ENCODE results near the gene CDH11. TPM values are rescaled to one million over a fixed set of nuclear protein-coding genes. Genes with fewer than 3 reads are reported as not detected.

CDH11 gene
- total and polyA plus RNA-seq, 2 of the 4 experiments (the other 2 are of a cell fraction): 266 to 601 TPM

GRCh38 chr16:64957246-64957645 is 164.6 kb downstream of the CDH11 start:
- CTCF ChIA-PET: no interaction called here
- Histone ChIP-seq H4K20me1 (ENCODE audit: insufficient read depth, low read length) (no peaks in the 10 kb centered on the region), H4K91ac (ENCODE audit: insufficient read depth, low read depth, low read length) (no peak overlapping the region), H2BK20ac (ENCODE audit: low read depth, low read length) (no peak overlapping the region), H4K8ac (ENCODE audit: low read depth in 2 of 2, low read length in 2 of 2) (no peak overlapping the region), H3K23ac (ENCODE audit: low read depth, low read length) (no peak overlapping the region), H3K9ac (ENCODE audit: low read depth, low read length) (no peak overlapping the region), H3K36me3 (ENCODE audit: control insufficient read depth, insufficient read depth, low read length) (peaks cover 18% of the 10 kb centered on the region), H3K4ac (ENCODE audit: low read depth, low read length) (no peak overlapping the region), H2BK15ac (ENCODE audit: low read depth, low read length) (no peak overlapping the region), H3K4me2 (ENCODE audit: low read depth, low read length) (no peak overlapping the region), H3K56ac (ENCODE audit: extremely low read depth, insufficient read depth, low read length) (no peak overlapping the region), H3K9me3 (ENCODE audit: control insufficient read depth, insufficient read depth, low read length) (no peaks in the 10 kb centered on the region), H3K27ac (ENCODE audit: insufficient read depth, low read length) (no peak overlapping the region), H2BK5ac (ENCODE audit: low read depth, low read length, poor library complexity, severe bottlenecking) (no peak overlapping the region), H2AK9ac (replicated peaks; ENCODE audit: low read depth, low read length, poor library complexity) (no peak overlapping the region), H2AFZ (replicated peaks; ENCODE audit: low read length, poor library complexity) (no peak overlapping the region), H3K4me1 (ENCODE audit: control insufficient read depth, insufficient read depth, low read length) (peaks cover 3% of the 10 kb centered on the region), H2BK120ac (ENCODE audit: low read depth, low read length) (no peak overlapping the region), H3K18ac (ENCODE audit: low read depth, low read length) (no peak overlapping the region), H3K14ac (replicated peaks; ENCODE audit: low read depth, low read length) (no peak overlapping the region), H3K9me1 (ENCODE audit: insufficient read depth, low read length) (0 out of 2 replicates have a peak, but pooled peaks cover 3% of the 10 kb centered on the region), H3K4me3 (ENCODE audit: insufficient read depth, low read depth, low read length) (no peak overlapping the region), H3K27me3 (ENCODE audit: control insufficient read depth, insufficient read depth, low read length) (no peaks in the 10 kb centered on the region), H3K79me1 (ENCODE audit: low read depth in 1 of 2, low read length in 2 of 2) (peaks cover 9 to 19% of the 10 kb centered on the region in 2 experiments; a peak in 3 of 4 replicates), H4K5ac (ENCODE audit: low read depth, low read length) (no peak overlapping the region), H2AK5ac (ENCODE audit: low read depth, low read length) (no peak overlapping the region)
- ATAC-seq (ENCODE audit: low read depth) (no peak), DNase-seq (no peak)
- in situ Hi-C loops (cut with MboI; ENCODE audit: low sequenced_read_pairs): no loop called here
- intact Hi-C loops (cut with micrococcal nuclease): loop anchor here (10.0 kb wide), 1 partner anchor 862 kb away; no protein-coding TSS in a partner anchor
- TF ChIP-seq POLR2A (IDR thresholded peaks at IDR 0.05; ENCODE audit: low read depth, low read length): no peak
- no peak for TF ChIP-seq RCOR1 (IDR thresholded peaks at IDR 0.05; ENCODE audit: insufficient replicate concordance, low read length)
- no peak for TF ChIP-seq FOS (IDR thresholded peaks at IDR 0.05; ENCODE audit: low read depth, low read length)
- TF ChIP-seq ELK1 (IDR thresholded peaks at IDR 0.05; ENCODE audit: borderline replicate concordance, low read depth, low read length): no peak
- no peak for TF ChIP-seq MAZ (IDR thresholded peaks at IDR 0.05; ENCODE audit: borderline replicate concordance, low read depth, low read length)
- TF ChIP-seq RFX5 (IDR thresholded peaks at IDR 0.05; ENCODE audit: low read depth, low read length): no peak
- TF ChIP-seq CEBPB (IDR thresholded peaks at IDR 0.05; ENCODE audit: low read depth, low read length): no peak
- no peak for TF ChIP-seq BHLHE40 (IDR thresholded peaks at IDR 0.05; ENCODE audit: low read depth, low read length)
- TF ChIP-seq MXI1 (IDR thresholded peaks at IDR 0.05; ENCODE audit: borderline replicate concordance, low read depth, low read length): no peak
- TF ChIP-seq MAFK (IDR thresholded peaks at IDR 0.05; ENCODE audit: low read depth, low read length): no peak
- no peak for TF ChIP-seq RAD21 (IDR thresholded peaks at IDR 0.05; ENCODE audit: low read length)
- TF ChIP-seq CTCF (conservative IDR thresholded peaks at IDR 0.05; ENCODE audit: low read depth, low read length): no peak
- TF ChIP-seq USF2 (IDR thresholded peaks at IDR 0.05; ENCODE audit: low read depth, low read length): no peak
- BruUV-seq (replicated peaks): no TSS peak
- WGBS, 2 experiments (ENCODE audit: extremely low coverage in 2 of 2, insufficient read length in 1 of 2): no CpG with 5 or more reads among the region's 3 CpGs
- POLR2A ChIA-PET (ENCODE audit: unreplicated experiment): no interaction called here
- dilution Hi-C loops (cut with HindIII; ENCODE audit: low sequenced_read_pairs, unreplicated experiment): no loop called here
